Fibroblast of skin of scalp (primary cell): ENCODE measurements around the gene DLX4.

Experiments
- DNase-seq: peaks from one replicate; pipeline ENCODE4 v3.0.0-alpha.2; 2013

DLX4 gene

DNA sequence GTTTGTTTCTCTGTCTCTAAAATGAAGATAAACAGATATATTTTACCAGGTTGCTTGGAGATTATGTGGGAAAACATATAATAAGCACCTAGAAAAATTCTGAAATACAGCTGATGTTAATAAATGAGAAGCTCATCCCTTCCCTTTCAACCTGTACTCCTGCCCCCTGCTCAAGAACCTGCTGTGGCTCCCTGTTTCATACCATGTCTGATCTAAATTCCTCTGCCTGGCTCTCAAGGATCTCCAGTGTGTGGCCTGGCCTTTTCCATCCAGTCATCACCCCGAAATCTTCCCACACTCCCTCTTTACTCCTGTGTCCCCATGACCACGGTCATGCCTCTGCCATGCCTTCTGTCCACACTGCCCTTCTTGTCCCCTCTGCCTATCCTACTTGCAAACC, 19.4 kb upstream of the DLX4 start:
- no peak for DNase-seq

DNA sequence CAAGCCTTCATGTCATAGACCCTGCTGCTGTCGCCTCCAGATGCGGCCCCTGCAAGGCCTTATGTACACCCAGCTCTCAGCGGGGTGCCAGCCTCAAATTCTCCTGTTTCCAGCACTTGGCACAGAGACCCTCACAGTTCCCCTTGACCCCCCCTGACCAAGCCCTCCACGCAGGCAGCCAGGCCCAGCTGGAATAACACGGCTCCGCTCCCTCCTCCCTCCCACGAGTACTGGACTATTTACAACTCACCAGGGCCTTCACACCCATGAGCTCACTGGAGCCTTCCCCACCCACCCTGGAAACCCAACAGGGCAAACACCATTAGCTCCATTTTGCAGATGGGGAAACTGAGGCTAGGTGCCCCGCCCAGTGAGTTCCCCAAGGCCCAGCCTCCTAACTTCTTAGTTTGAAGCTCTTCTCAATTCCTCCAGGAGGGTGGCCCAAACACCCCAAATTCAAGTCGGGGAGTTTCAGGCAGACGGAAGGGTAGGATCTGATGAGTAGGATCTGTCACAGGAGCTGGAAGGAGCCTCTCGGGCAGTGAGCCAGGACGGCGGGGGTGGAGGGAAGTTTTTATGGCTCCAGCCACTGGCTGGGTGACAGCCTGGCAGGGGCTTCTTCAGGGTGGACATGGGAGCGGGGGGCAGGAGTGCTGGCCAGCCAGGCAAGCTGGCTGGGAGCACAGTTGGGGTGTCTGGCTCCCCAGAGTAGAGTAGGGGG, 17.5 kb upstream of the DLX4 start:
- DNase-seq: no peak

DNA sequence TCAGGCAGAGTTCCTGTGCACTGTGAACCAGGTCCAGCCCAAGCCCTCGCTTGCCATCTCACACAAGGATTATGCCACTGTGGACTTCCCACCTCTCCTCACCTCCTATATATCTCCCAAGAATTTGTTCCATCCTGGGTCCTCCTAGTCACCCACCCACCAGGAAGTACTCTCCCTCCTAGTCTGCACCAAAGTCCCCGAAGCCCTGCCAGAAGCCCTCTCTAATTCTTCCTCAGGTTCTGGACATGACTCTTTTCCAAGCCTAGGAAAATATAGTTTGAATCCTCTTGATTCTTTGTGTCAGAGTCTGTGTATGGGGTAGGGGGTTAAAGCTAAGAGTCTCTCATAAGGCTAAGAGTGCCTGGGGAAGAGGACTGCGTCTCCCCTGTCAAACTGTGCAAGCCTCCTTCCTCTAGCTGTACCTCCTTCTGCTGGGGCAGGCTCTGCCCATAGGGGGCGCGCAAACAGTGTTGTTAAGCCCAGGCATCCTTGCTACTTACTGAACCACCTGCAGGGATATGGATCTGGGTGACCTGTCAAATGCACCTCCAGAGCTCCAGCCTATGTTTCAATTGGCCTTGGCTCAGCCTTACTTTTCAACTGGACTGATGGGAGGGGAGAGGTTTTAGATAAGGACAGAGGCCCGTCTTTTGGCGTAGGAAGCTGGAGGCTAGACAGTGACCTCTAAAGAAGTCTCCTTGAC, 16.6 kb upstream of the DLX4 start:
- DNase-seq: peak; percentile 53

DNA sequence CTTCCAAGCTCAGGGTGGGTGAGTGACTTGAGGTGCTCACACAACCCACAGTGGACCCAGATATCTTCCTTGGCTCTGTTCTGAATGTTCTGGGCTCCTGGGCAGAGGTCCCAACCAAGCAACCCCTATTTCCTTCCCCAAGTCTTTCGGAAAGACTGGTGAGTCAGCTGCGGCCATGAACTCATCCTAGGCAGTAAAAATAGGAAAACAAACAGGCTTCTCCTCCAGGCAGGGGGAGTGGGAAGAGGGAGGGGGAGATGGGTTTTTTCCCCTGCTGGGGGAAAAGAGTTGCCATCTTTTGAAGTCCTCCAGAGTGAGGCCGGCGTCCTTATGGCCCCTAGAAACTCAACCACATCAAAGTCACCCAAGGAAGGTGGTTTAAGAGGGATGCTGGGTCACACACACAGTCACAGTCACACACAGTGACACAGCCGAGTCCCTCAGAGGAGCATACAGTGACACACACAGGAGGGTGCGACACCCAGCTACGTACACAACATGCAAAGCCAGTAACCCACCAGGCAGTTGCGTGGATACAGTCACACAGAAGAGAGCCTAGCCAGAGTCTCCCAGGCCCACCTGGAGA, 16.0 kb upstream of the DLX4 start:
- no peak for DNase-seq

DNA sequence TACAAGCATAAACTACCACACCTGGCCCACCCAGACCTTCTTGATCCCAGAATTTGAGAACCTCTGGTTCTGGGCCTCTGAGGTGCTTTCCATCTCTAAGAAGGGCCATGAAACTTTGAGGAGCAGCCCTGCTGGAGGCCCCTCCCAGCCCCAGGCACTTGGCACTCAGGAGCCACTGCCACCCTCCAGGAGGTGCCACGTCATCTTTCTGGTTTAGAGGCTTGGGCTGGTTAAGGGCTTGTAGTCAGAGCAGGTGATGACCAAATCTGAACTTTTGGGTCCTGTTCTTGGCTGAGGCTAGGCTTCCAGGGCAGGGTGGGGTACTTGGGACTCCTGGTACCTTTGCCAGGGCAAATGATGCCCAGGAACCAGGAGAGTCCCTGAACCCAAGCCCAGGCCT, 13.8 kb upstream of the DLX4 start:
- DNase-seq: no peak

DNA sequence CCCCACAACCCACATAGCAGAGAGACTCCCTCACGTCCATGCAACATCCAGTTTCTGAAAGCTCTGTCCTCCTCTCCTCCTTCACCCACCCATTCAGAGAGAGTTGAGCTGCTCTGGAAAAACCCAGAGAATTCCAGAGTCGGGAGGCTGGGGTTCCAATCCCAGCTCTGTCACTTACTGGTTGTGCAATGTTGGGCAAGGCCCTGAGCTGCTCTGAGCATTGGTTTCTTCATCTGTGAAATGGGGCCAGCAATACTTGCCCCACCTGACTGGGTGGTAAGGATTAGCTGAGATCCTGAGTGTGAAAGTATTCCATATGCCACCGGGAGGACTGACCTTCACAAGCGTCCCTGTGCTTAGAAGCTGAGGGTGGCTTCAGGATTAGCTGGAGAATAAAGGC, 12.2 kb upstream of the DLX4 start:
- no peak for DNase-seq

DNA sequence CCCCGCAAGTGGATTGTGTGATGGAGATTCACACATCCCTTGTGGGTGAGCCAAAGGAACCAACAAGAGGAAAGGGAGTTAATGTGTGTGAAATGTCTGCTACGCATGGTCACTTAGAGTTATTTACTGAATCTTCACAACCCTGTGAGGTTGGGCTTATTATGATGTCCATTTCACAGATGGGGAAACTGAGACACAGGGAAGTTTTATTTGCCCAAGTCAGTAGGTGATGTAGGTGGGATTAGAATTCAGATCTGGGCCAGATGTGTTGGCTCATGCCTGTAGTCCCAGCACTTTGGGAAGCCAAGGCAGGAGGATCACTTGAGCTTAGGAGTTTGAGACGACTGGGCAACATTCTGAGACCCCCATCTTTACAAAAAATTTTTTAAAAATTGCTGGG, 11.6 kb upstream of the DLX4 start:
- DNase-seq: no peak

DNA sequence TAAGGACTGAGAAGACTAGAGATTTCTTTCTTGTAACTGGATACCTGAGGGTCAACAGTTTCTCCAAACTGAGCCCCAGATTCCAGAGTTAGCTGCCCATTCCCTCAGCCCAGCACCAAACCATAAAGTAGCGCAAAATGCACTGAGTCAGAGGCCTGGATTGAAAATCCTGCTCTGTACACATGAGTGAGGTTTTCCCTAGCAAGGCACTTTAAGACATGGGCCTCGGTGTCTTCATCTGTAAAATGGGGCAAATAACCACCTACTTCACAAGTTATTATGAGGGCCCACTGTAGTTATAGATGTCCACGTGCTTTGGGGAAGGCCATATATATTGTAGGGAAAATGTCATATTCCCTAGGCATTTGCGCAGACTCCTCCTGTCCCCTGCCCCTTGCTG, 10.3 kb upstream of the DLX4 start:
- DNase-seq: no peak

DNA sequence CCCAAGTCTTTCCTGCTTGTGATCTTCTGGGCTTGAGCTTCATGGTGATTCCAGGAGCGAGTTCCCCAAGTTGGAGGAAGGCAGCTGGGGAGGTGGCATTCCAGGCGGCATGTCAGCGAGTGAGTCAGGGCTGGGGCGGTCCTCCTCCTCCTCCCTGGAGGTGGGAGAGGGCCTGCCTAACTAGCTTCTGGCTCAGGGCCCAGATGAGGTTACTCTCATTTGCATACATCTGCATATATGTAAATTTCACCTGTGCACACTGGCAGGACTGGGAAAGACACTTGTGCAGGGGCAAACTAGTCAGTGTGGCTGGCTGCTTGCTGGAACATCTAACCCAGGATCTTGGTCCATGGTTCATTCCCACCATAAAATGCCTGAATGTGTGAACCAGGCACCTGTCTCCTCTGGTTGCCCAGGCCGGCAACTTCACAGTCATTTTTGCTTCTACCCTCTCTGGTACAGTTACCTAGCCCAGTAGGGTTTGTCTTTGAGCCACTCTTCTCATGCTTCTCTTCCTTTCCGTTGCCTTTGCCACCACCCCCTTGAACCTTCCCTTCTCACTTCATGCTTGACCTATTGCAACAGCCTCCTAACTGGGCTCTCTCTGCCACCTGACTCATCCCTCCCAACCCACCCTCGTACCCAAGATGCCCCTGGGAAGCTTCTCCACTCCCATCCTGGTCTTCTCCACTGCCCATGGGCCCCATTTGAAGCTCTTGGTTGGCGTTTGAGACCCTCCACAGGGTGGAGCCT, 9.6 kb upstream of the DLX4 start:
- peak; percentile 28 for DNase-seq

DNA sequence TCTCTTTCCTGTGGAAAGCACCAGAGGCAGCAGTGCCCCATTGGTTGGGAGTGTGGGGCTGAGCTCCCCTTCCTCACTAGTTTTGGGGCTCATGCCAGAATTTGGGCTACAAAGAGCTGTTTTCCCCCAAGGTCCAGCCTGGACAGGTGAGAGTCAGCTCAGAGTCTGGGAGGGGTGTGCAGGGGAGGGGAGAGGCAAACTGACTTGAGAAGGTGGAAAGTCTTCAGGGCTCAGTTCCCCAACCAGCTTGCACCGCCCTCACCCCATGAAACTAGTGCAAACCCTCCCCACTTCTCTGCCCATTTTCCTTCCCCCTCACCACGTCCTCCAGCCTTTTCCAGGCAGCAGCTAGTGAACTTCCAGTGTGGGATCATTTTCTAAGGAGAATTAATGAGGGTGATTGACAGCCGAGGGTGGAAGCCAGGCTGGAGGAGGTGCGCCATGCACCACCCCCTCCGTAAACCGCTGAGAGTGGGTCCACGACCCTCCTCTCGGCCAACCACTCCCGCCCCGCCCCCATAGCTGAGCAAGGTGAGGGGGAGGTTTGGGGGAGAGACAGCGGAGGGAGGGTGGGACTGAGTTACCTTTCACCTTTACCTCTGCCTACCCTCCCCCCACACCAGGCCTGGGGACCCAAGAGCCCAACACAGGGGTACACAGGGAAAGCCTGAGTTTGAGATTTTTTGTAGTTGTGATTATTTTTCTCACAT, 6.2 kb upstream of the DLX4 start:
- no peak for DNase-seq

DNA sequence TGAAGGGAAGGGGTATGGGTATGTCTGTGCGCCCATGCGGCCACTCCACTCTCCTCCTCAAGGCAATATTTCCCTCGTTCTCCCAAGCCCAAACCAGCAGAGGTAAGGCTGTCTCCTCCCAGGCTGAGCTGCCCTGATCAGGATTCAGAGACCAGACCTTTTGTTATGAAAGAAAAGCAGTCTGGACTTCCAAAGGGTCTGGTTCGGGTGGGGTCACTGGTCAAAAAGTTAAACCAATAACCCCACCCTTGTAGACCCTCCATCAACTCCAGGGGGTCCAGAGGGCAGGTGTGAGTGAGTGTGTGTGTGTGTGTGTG, 5.7 kb upstream of the DLX4 start:
- DNase-seq: no peak

DNA sequence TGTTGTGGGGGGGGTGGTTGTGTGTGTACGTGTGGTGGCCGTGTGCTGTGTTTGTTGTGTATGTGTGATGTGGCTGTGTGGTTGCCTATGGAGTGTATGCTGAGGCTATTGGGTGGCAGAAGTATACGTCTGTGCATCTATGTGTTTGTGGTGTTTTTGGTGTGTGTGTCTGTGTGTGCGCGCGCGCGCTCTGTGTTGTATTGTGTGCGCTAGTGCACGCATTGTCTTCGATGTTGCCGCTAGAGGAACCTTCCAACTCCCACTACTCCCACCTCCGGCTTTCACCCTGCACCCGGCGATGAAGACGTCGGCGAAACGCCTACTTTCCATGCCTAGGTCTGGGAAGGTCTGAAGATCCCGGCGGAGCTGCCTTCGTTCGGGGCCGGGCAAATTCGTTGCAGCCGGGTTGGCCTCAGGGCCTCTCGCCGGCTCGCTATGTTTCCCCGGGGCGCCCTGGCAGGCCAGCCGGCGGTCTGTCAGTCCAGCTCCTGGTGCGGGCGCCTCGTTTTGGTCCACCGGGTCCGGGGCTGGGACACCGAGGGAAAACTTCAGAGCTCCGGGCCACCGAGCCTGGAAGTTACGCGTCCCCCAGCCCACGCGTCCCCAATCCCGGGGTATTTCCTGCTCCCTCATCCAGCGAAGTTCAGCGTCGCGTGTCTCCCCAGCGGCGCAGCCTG, 5.2 kb upstream of the DLX4 start:
- DNase-seq: peak; percentile 18

DNA sequence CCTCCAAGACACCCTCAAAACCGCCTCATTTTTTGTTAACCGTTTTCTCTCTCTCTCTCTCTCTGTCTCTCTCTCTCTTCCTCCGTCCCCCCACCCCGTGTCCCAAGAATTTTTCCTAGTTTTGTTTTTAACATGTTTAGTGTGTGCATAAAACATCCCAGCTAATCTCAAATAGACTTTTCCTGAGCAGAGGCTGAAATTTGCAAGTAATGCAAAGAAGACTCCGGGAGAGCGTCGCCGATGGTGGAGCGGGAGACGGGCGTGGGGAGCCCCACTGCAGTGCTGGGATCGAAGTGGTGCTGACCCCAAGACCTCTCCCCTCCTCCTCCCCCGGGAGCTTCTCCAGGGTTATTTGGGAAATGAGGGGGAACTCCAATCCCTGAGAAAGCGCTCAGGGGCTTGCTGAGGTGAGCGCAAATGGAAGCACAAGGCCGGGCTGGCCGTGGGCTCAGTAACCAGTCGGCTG, 4.7 kb upstream of the DLX4 start:
- DNase-seq: no peak

DNA sequence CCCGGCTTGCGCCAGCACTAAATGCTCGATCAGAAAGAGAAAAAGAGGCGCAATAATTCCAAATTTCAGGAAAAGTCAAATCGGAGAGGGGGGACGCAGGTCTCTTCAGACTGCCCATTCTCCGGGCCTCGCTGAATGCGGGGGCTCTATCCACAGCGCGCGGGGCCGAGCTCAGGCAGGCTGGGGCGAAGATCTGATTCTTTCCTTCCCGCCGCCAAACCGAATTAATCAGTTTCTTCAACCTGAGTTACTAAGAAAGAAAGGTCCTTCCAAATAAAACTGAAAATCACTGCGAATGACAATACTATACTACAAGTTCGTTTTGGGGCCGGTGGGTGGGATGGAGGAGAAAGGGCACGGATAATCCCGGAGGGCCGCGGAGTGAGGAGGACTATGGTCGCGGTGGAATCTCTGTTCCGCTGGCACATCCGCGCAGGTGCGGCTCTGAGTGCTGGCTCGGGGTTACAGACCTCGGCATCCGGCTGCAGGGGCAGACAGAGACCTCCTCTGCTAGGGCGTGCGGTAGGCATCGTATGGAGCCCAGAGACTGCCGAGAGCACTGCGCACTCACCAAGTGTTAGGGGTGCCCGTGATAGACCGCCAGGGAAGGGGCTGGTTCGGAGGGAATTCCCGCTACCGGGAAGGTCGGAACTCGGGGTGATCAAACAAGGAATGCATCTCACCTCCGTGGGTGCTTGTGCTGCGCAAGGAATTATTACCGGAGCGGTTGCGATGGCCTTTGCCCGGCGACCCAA, 4.0 kb upstream of the DLX4 start:
- DNase-seq: no peak

DNA sequence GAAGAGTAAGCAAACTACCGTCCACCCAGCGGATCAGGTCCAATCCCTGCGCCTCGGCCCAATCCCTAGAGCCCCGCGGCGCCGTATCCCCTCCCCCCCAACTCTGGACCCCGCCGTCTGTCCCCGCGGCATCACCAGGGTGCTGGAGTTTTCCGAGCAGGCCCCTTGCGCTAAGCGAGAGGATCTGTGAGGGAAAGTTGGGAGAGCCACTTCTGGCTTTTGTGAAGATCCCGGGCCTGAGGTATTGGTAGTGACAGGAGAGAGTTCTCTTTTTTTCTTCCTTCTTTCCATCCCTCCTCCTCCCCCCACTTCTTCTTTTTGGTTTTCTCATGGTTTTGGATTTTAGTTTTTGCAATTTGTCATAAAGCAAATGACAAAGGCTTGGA, 3.5 kb upstream of the DLX4 start:
- DNase-seq: no peak

DNA sequence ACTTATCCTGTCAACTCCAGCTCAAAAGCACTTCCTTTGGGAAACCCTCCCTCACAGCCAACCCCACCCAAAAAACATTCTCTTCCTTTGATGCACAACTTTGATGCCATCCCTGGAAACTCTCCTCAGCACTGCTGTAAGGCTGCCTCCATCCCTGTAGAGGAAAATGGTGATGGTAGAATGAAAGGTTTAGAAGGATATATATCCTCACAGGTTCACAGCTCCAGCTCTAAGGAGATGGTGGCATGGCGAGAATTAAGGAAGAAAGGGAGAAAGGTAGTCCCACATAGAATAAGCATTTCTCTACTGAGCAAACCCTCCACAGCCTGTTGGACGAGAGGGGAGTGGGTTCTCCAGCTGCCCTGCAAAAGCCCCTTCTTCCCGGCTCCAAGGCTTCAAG, 2.2 kb upstream of the DLX4 start:
- DNase-seq: no peak

DNA sequence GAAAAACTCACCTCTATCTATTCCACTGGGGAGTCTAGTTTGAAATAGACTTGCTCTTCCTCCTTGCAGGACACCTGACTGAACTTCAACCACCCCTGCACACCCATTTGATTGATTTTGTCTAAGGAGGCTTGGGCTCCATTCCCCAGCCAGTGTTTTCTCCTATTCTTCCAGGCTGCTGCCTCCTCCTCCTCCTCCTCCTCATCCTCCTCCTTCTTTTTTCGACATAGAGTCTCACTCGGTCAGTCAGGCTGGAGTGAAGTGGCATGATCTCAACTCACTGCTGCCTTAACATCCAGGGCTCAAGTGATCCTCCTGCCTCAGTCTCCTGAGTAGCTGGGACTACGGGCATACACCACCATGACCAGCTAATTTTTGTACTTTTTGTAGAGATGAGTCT, 1.8 kb upstream of the DLX4 start:
- no peak for DNase-seq

DNA sequence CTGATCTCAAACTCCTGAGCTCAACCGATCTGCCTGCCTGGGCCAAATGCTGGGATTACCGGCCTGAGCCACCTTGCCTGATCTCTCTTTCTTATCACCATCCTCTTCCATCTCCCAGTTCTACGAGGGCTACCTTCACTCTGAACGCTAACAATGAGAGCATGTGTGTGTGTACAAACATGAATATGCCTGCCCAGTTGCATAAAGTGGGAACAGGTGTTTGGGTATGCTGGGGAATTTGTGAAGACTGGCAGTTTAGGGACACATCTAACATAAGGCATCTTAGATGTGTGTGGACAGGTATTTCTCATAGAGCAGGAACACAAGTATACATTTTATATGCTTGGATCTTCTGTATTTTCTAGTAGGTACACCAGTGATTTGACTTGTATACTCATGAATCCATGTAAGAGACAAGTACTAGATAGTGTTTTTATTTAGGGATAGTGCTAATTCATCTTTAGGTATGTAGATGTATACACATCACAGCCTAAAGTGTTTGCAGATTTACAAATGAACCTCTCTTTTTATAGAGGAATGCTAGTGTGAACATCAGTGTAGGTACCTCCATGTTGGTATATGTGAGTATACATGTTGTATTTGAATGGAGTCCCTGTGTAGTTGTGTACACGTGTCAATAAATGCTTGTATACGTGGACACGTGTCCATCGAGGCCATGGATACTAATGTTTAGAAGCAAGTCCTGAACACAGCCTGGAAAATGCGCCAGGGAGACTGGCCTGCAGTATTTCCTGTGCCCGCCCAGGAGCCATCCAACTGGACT, 1.2 kb upstream of the DLX4 start:
- DNase-seq: no peak

DNA sequence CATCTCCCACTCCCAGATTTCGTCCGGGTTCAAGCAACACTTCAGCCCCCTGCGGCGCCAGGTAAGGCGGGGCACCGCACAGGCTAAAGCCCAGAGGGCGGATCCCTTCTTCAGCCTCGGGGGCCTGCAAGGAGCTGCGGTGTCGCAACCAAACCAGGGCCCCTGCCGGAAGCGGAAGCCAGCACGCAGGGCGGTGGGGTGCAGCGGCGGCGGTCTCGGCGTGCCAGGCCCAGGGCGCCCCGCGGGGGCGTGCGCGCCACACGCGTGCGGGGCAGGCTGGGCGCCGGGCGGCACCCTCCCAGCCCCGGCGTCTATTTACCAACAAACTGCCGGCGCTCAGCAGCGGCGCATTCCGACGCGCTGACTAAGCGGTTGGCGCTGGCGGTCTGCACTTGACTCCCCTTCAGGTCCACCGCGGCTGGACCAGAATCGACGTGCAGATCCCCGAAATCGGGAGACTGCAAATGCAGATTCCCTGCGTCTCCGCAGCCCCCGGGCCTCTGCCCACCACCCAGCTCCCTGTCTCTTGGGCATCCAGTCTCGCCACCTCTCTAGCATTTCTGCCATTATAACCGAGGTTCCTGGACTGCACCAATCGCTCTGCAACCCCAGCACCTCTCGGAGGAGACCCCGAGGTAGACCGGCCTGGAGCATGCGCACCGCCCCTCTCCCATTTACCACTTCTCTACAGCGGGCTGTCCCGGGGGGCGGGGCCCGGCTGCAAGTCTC, 421 bp upstream of the DLX4 start:
- peak; percentile 52 for DNase-seq

DNA sequence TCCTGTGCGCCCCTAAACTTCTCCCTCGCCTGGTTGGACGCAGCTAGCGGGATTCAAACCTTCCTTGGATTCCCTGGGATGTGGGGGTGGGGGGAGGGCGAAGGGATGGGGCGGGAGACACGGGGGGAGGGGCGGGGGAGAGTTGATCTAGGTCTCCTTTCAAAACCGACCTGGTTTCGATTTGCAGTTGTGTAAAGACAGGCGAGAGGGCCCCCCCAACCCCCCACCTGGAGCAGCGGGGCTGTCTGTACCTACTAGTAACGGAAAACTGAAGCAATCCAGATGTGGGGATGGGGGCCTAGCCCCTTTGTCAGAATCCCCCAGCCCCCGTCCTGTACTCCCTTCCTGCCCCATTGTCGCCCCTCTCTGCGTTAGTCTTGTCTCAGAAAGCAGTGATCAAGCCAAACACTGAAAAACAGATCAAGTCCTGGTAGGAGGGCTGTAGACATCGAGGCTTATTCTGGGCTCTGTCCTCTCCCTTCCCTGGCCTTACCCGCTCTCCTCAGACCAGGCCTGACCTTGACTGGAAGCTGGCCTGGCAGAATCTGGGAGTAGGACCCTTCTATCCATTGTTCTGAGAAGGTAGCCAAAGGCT, 902 bp downstream of the DLX4 start:
- DNase-seq: no peak
